Measurements from ENCODE around the gene MANSC4. TPM values are rescaled to one million over a fixed set of nuclear protein-coding genes. Genes with fewer than 3 reads are reported as not detected.
A peak's percentile ranks its signal among the peaks of the same experiment; 100 is the strongest.

The MANSC4 gene
- total and polyA plus RNA-seq, 9 donors = 0.10 to 0.36 (median 0.25) TPM; not detected in 4

DNA sequence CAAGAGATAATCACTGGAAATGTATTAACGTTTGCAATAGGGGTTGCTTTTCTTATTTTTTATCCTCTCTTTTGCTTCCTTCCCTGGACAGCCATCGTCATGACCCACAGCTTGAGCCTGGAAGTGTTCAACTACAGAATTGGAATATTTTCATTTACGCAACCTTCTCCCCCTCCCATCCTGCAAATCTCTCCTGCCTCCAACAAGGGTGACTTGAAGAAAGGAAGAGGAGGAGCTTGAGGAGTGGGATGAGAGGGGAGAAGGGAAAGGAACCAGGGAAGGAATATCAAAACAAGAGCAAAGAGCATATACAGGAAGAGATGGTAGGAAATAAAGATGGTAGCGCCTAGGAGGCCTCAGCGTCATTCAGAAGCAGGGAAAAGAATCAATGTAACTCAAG is 1.6 kb upstream of the MANSC4 start:
- Histone ChIP-seq H3K4me1 (ENCODE audit: insufficient read depth) (peaks cover 14% of the 10 kb centered on the region), H3K9me3 (no peaks in the 10 kb centered on the region), H3K4me3 (no peak overlapping the region), H3K27ac (no peak overlapping the region), H3K36me3 (no peaks in the 10 kb centered on the region), H3K27me3 (no peaks in the 10 kb centered on the region)
- TF ChIP-seq EP300 (IDR thresholded peaks at IDR 0.05) (no peak), POLR2A (IDR thresholded peaks at IDR 0.05) (no peak)
- TF ChIP-seq, protein P1, sequence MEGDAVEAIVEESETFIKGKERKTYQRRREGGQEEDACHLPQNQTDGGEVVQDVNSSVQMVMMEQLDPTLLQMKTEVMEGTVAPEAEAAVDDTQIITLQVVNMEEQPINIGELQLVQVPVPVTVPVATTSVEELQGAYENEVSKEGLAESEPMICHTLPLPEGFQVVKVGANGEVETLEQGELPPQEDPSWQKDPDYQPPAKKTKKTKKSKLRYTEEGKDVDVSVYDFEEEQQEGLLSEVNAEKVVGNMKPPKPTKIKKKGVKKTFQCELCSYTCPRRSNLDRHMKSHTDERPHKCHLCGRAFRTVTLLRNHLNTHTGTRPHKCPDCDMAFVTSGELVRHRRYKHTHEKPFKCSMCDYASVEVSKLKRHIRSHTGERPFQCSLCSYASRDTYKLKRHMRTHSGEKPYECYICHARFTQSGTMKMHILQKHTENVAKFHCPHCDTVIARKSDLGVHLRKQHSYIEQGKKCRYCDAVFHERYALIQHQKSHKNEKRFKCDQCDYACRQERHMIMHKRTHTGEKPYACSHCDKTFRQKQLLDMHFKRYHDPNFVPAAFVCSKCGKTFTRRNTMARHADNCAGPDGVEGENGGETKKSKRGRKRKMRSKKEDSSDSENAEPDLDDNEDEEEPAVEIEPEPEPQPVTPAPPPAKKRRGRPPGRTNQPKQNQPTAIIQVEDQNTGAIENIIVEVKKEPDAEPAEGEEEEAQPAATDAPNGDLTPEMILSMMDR (IDR thresholded peaks at IDR 0.05) = no peak
- intact Hi-C loops (cut with DNase I) = no loop called here
- WGBS, 3 donors = 57 to 62% (median 60%) methylated on average over 5 of the region's 5 CpGs
- no peak for DNase-seq

DNA sequence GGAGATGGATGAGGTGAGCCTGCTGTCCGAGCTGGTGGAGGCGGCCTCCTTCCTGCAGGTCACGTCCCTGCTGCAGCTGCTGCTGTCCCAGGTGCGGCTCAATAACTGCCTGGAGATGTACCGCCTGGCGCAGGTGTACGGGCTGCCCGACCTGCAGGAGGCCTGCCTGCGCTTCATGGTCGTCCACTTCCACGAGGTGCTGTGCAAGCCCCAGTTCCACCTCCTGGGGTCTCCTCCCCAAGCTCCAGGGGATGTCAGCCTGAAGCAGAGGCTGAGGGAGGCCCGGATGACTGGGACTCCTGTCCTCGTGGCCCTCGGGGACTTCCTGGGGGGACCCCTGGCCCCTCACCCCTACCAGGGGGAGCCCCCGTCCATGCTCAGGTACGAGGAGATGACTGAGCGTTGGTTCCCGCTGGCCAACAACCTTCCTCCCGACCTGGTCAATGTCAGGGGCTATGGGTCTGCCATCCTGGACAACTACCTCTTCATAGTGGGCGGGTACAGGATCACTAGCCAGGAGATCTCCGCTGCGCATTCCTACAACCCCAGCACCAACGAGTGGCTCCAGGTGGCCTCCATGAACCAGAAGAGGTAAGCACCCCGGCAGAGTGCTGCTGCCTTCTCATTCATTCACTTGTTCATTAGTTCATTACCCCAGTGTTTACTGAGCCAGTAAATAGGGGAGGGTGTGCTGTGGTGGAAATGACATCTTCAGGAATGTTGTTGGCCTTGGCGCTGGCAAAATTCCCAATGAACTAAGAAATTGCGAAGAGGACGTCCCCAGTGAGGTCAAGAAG is 774 bp upstream of the MANSC4 start:
- peak overlapping the region; percentile 71 for H3K4me3 ChIP-seq
- H3K4me1 ChIP-seq (ENCODE audit: insufficient read depth) = peaks cover 14% of the 10 kb centered on the region
- TF ChIP-seq, protein P1 (IDR thresholded peaks at IDR 0.05) = no peak
- TF ChIP-seq POLR2A (IDR thresholded peaks at IDR 0.05) (no peak), EP300 (IDR thresholded peaks at IDR 0.05) (no peak)
- 5 to 7% (median 6%) methylated on average over 26 to 27 of the region's 27 CpGs for WGBS, 3 donors
- H3K36me3 ChIP-seq = no peaks in the 10 kb centered on the region
- H3K9me3 ChIP-seq = no peaks in the 10 kb centered on the region
- peak overlapping the region; percentile 80 to 90 for H3K27ac ChIP-seq
- peak in 4 of 5 donors; percentile 13 to 38 (median 36) for DNase-seq
- intact Hi-C loops (cut with DNase I) = no loop called here
- H3K27me3 ChIP-seq = no peaks in the 10 kb centered on the region

DNA sequence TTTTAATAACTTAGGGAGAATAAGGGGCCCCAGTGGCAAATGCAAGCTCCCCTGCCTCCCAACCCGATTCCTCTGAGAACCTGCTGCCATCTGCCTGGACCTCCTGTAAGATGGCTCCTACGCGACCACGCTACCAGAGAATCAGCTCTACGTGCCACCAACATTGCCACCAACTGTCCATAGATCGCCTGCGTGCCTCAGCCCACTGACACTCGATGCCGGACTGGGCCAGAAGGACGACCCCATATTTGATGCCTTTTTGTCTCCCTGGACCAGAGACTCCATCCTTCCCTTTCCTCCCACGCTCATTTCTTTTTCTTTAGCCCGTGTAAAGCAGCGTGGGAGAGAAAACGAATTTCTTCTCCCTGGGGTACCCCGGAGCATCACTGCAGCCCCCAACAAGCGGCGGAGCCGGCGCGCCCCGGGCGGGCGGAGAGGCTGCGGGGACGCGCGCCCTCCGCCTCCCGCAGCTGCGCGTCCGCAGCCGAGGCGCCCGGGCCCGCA is 568 bp downstream of the MANSC4 start:
- Histone ChIP-seq H3K4me3 (peak overlapping the region; percentile 71), H3K4me1 (ENCODE audit: insufficient read depth) (peaks cover 12% of the 10 kb centered on the region), H3K27me3 (no peaks in the 10 kb centered on the region), H3K27ac (peak overlapping the region; percentile 80 to 90), H3K36me3 (no peaks in the 10 kb centered on the region), H3K9me3 (no peaks in the 10 kb centered on the region)
- WGBS, 3 donors = 1 to 2% (median 2%) methylated on average over 36 of the region's 36 CpGs
- TF ChIP-seq, protein P1 (IDR thresholded peaks at IDR 0.05) = no peak
- TF ChIP-seq EP300 (IDR thresholded peaks at IDR 0.05) (no peak), POLR2A (IDR thresholded peaks at IDR 0.05) (no peak)
- DNase-seq = peak in 4 of 5 donors; percentile 18 to 40 (median 26)
- intact Hi-C loops (cut with DNase I) = no loop called here

DNA sequence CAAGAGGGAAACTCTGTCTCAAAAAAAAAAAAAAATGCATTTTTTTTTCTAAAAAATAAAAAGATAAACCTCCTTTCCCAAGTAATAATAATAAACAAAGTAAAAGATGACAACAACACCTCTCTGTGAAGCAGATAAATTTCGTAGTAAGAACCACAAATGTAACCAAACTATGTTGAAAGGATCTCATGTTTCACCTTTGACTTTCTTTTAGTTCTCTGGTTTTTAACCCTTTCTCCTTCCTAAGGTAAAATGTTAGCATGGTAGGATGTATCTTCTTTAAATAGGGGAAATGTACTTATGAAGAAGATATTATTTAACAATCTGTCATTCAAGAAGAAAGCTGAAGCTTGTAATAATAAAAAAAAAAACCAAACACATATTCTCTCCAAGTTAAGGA is 1.8 kb downstream of the MANSC4 start:
- 16 to 42% (median 22%) methylated on average over 1 of the region's 1 CpG for WGBS, 3 donors
- intact Hi-C loops (cut with DNase I) = no loop called here
- DNase-seq = no peak
- TF ChIP-seq EP300 (IDR thresholded peaks at IDR 0.05) (no peak), POLR2A (IDR thresholded peaks at IDR 0.05) (no peak)
- TF ChIP-seq, protein P1 (IDR thresholded peaks at IDR 0.05) = no peak
- H3K4me1 ChIP-seq (ENCODE audit: insufficient read depth) = peaks cover 10% of the 10 kb centered on the region
- H3K27me3 ChIP-seq = no peaks in the 10 kb centered on the region
- no peak overlapping the region for H3K4me3 ChIP-seq
- no peak overlapping the region for H3K27ac ChIP-seq
- no peaks in the 10 kb centered on the region for H3K9me3 ChIP-seq
- H3K36me3 ChIP-seq = no peaks in the 10 kb centered on the region
